Ishikawa (cell line): ENCODE measurements around the gene SRGAP1.

Experiments
- CEBPB ChIP-seq: IDR thresholded peaks from 2 replicates; pipeline ENCODE4 v1.6.1; 2012
- NFIC ChIP-seq: IDR thresholded peaks from 2 replicates; pipeline ENCODE4 v1.6.1; 2012
- USF1 ChIP-seq: IDR thresholded peaks from 2 replicates; pipeline ENCODE4 v1.6.1; 2012
- TF ChIP-seq, protein P1 (sequence below): IDR thresholded peaks from 2 replicates; pipeline ENCODE4 v1.6.1; 2012; ENCODE audit warnings: low read depth, mild to moderate bottlenecking

GRCh38 chr12:64173456-64173855 is 329.0 kb downstream of the SRGAP1 start:
- TF ChIP-seq NFIC = no peak
- TF ChIP-seq, protein P1, sequence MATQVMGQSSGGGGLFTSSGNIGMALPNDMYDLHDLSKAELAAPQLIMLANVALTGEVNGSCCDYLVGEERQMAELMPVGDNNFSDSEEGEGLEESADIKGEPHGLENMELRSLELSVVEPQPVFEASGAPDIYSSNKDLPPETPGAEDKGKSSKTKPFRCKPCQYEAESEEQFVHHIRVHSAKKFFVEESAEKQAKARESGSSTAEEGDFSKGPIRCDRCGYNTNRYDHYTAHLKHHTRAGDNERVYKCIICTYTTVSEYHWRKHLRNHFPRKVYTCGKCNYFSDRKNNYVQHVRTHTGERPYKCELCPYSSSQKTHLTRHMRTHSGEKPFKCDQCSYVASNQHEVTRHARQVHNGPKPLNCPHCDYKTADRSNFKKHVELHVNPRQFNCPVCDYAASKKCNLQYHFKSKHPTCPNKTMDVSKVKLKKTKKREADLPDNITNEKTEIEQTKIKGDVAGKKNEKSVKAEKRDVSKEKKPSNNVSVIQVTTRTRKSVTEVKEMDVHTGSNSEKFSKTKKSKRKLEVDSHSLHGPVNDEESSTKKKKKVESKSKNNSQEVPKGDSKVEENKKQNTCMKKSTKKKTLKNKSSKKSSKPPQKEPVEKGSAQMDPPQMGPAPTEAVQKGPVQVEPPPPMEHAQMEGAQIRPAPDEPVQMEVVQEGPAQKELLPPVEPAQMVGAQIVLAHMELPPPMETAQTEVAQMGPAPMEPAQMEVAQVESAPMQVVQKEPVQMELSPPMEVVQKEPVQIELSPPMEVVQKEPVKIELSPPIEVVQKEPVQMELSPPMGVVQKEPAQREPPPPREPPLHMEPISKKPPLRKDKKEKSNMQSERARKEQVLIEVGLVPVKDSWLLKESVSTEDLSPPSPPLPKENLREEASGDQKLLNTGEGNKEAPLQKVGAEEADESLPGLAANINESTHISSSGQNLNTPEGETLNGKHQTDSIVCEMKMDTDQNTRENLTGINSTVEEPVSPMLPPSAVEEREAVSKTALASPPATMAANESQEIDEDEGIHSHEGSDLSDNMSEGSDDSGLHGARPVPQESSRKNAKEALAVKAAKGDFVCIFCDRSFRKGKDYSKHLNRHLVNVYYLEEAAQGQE = no peak
- TF ChIP-seq USF1 = no peak
- no peak for TF ChIP-seq CEBPB
